Measurements from ENCODE around the gene RAB1B. TPM values are rescaled to one million over a fixed set of nuclear protein-coding genes. Genes with fewer than 3 reads are reported as not detected.

RAB1B gene
- total and polyA plus RNA-seq, 10 of the 15 experiments (the other 5 are each of a cell fraction or from before 2014, with no cell fraction given), result 10.4 to 193 (median 96.9) TPM

DNA sequence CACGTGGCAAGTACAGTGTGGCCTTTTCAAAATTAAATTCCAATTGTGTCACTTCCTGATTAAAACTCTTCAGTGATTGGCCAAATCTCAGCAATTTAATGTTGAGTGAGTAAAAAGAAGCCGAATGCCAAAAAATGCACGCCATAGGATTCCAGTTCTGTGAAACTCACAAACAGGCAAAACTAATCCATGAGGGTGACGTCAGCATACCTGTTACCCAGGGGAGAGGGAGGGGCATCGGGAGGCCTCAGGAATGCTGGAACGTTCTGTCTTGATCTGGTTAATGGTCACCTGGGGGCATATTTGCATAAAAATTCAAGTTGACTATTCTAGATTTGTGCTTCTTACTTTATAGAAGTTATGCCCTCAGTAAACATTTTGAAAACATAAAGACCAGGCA lies 39.9 kb upstream of the RAB1B start:
- H2AFZ ChIP-seq (ENCODE audit: control insufficient read depth, low read depth, low read length), result no peak overlapping the region
- no peak overlapping the region for H3K27ac ChIP-seq (ENCODE audit: control insufficient read depth, insufficient read depth)
- 80% methylated on average over 6 of the region's 6 CpGs for WGBS (ENCODE audit: insufficient coverage, insufficient replicate concordance, low lambda C conversion rate, missing lambda C conversion rate)
- ATAC-seq (no peak), FAIRE-seq (no peak), DNase-seq (ENCODE audit: low read depth, low spot score) (no peak)
- intact Hi-C loops (cut with micrococcal nuclease; ENCODE audit: unreplicated experiment) (no loop called here), in situ Hi-C loops (cut with MboI) (no loop called here)
- no peaks in the 10 kb centered on the region for H3K79me2 ChIP-seq (ENCODE audit: control insufficient read depth, insufficient read depth, low read length)
- H3K4me2 ChIP-seq (ENCODE audit: control insufficient read depth, insufficient read depth), result no peak overlapping the region
- ChIA-PET CTCF (no interaction called here), SMC1A (ENCODE audit: uncharacterized antibody, unreplicated experiment) (no interaction called here), POLR2A (no interaction called here), RAD21 (ENCODE audit: unreplicated experiment) (no interaction called here)
- no peaks in the 10 kb centered on the region for H3K27me3 ChIP-seq (replicated peaks in 1 of 2; ENCODE audit: control insufficient read depth in 2 of 2, insufficient read depth in 2 of 2, low read length in 1 of 2)
- no peak overlapping the region for H3K4me3 ChIP-seq
- H3K4me1 ChIP-seq (ENCODE audit: control insufficient read depth, insufficient read depth, low read length), result no peaks in the 10 kb centered on the region
- H3K9ac ChIP-seq (ENCODE audit: control insufficient read depth, insufficient read depth, low read length), result no peak overlapping the region
- no peaks in the 10 kb centered on the region for H4K20me1 ChIP-seq (ENCODE audit: control insufficient read depth, insufficient read depth)
- TF ChIP-seq MXI1 (IDR thresholded peaks at IDR 0.05; ENCODE audit: low read depth, low read length) (no peak), NR2F1 (conservative IDR thresholded peaks at IDR 0.05) (no peak), TCF3 (IDR thresholded peaks at IDR 0.05; ENCODE audit: borderline replicate concordance, insufficient read depth, low read depth, low read length) (no peak), NR2C2 (IDR thresholded peaks at IDR 0.05; ENCODE audit: borderline replicate concordance, control insufficient read depth, insufficient read length, low read depth) (no peak), ZNF24 (IDR thresholded peaks at IDR 0.05) (no peak)
- TF ChIP-seq, protein P1, sequence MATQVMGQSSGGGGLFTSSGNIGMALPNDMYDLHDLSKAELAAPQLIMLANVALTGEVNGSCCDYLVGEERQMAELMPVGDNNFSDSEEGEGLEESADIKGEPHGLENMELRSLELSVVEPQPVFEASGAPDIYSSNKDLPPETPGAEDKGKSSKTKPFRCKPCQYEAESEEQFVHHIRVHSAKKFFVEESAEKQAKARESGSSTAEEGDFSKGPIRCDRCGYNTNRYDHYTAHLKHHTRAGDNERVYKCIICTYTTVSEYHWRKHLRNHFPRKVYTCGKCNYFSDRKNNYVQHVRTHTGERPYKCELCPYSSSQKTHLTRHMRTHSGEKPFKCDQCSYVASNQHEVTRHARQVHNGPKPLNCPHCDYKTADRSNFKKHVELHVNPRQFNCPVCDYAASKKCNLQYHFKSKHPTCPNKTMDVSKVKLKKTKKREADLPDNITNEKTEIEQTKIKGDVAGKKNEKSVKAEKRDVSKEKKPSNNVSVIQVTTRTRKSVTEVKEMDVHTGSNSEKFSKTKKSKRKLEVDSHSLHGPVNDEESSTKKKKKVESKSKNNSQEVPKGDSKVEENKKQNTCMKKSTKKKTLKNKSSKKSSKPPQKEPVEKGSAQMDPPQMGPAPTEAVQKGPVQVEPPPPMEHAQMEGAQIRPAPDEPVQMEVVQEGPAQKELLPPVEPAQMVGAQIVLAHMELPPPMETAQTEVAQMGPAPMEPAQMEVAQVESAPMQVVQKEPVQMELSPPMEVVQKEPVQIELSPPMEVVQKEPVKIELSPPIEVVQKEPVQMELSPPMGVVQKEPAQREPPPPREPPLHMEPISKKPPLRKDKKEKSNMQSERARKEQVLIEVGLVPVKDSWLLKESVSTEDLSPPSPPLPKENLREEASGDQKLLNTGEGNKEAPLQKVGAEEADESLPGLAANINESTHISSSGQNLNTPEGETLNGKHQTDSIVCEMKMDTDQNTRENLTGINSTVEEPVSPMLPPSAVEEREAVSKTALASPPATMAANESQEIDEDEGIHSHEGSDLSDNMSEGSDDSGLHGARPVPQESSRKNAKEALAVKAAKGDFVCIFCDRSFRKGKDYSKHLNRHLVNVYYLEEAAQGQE (IDR thresholded peaks at IDR 0.05; ENCODE audit: low read depth, low read length), result no peak
- H3K9me3 ChIP-seq (replicated peaks; ENCODE audit: control insufficient read depth, insufficient read depth, low read length), result no peaks in the 10 kb centered on the region
- BruUV-seq (replicated peaks), result no TSS peak
- H3K36me3 ChIP-seq (ENCODE audit: control insufficient read depth in 2 of 2, insufficient read depth in 2 of 2, low read length in 1 of 2), result peaks cover 10 to 38% of the 10 kb centered on the region in 2 experiments; a peak in 3 of 4 replicates
